ENCODE data around the gene NFATC2IP. TPM values are rescaled to one million over a fixed set of nuclear protein-coding genes. Genes with fewer than 3 reads are reported as not detected.

NFATC2IP gene
- total and polyA plus RNA-seq, 9 of the 15 experiments (the other 6 are each of a cell fraction or from before 2014, with no cell fraction given), result 15.6 to 106 (median 46.9) TPM

DNA sequence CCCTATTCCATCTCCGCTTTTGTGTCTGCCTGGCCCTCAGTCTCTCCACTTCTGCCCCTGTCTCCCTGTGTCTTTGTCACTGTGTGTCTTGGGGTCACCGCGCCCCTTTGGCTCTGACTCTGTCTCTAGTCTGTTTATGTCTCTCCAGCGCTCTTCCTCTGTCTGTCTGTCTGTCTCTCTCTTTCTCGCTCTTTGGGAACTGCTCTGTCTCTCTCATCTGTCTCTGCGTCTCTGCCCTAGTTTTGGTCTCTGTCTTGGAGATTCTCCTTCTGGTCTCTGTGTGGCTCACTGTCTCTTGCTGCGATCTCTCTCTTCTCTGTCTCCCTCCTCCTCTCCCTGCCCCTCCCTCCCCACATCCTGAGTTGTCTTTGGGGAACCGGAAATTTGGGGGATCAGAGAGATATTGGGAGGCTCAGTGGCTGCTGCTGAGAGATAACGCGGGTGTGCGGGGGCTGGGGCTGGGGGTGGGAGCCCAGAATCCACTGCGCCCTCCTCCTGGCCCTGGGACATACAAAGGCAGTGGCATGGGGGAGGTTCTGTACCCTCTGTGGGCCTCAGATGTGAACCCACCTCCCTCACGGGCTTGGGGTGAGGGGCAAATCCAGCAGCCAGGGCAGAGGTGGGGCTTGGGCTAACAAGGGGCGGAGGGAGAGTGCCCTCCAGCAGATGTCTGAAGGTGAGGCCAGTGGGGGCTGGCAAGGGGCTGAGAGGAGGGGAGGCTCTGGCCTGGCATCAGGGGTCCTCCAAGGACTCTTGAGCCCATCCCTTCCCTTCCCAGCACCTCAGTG is 58.5 kb downstream of the NFATC2IP start (continued):
- TF ChIP-seq COPS2 (conservative IDR thresholded peaks at IDR 0.05) (no peak), NFIX (CRISPR knock-in tag; IDR thresholded peaks at IDR 0.05; ENCODE audit: low read depth) (no peak), ZNF57 (CRISPR knock-in tag; IDR thresholded peaks at IDR 0.05) (no peak), EGR1 (conservative IDR thresholded peaks at IDR 0.05) (peak; percentile 98), SP1 (CRISPR knock-in tag; IDR thresholded peaks at IDR 0.05) (peak; percentile 46), RBFOX2 (IDR thresholded peaks at IDR 0.05; ENCODE audit: low read depth, low read length) (peak; percentile 70), PRMT5 (CRISPR knock-in tag; IDR thresholded peaks at IDR 0.05) (no peak), MED1 (CRISPR knock-in tag; IDR thresholded peaks at IDR 0.05; ENCODE audit: borderline replicate concordance) (no peak), ZNF316 (IDR thresholded peaks at IDR 0.05) (no peak), RBBP5 (IDR thresholded peaks at IDR 0.05; ENCODE audit: borderline replicate concordance, insufficient read depth, low read length, poor library complexity, severe bottlenecking) (no peak), HDAC2 (IDR thresholded peaks at IDR 0.05) (peak; percentile 88; the same call in 1 of the 2 replicates)
- TF ChIP-seq, protein P1, sequence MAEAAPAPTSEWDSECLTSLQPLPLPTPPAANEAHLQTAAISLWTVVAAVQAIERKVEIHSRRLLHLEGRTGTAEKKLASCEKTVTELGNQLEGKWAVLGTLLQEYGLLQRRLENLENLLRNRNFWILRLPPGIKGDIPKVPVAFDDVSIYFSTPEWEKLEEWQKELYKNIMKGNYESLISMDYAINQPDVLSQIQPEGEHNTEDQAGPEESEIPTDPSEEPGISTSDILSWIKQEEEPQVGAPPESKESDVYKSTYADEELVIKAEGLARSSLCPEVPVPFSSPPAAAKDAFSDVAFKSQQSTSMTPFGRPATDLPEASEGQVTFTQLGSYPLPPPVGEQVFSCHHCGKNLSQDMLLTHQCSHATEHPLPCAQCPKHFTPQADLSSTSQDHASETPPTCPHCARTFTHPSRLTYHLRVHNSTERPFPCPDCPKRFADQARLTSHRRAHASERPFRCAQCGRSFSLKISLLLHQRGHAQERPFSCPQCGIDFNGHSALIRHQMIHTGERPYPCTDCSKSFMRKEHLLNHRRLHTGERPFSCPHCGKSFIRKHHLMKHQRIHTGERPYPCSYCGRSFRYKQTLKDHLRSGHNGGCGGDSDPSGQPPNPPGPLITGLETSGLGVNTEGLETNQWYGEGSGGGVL (CRISPR knock-in tag; IDR thresholded peaks at IDR 0.05), result no peak
- TF ChIP-seq, protein P2, sequence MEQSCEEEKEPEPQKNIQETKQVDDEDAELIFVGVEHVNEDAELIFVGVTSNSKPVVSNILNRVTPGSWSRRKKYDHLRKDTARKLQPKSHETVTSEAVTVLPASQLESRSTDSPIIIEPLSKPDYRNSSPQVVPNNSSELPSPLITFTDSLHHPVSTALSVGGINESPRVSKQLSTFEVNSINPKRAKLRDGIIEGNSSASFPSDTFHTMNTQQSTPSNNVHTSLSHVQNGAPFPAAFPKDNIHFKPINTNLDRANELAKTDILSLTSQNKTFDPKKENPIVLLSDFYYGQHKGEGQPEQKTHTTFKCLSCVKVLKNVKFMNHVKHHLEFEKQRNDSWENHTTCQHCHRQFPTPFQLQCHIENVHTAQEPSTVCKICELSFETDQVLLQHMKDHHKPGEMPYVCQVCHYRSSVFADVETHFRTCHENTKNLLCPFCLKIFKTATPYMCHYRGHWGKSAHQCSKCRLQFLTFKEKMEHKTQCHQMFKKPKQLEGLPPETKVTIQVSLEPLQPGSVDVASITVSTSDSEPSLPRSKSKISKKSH (CRISPR knock-in tag; IDR thresholded peaks at IDR 0.05), result no peak
- TF ChIP-seq, protein P3, sequence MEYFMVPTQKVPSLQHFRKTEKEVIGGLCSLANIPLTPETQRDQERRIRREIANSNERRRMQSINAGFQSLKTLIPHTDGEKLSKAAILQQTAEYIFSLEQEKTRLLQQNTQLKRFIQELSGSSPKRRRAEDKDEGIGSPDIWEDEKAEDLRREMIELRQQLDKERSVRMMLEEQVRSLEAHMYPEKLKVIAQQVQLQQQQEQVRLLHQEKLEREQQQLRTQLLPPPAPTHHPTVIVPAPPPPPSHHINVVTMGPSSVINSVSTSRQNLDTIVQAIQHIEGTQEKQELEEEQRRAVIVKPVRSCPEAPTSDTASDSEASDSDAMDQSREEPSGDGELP (CRISPR knock-in tag; IDR thresholded peaks at IDR 0.05; ENCODE audit: borderline replicate concordance), result peak; percentile 66; the same call in 1 of the 2 replicates
- TF ChIP-seq, protein P4, sequence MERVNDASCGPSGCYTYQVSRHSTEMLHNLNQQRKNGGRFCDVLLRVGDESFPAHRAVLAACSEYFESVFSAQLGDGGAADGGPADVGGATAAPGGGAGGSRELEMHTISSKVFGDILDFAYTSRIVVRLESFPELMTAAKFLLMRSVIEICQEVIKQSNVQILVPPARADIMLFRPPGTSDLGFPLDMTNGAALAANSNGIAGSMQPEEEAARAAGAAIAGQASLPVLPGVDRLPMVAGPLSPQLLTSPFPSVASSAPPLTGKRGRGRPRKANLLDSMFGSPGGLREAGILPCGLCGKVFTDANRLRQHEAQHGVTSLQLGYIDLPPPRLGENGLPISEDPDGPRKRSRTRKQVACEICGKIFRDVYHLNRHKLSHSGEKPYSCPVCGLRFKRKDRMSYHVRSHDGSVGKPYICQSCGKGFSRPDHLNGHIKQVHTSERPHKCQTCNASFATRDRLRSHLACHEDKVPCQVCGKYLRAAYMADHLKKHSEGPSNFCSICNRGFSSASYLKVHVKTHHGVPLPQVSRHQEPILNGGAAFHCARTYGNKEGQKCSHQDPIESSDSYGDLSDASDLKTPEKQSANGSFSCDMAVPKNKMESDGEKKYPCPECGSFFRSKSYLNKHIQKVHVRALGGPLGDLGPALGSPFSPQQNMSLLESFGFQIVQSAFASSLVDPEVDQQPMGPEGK (CRISPR knock-in tag; IDR thresholded peaks at IDR 0.05; ENCODE audit: borderline replicate concordance), result no peak
- TF ChIP-seq, protein P5, sequence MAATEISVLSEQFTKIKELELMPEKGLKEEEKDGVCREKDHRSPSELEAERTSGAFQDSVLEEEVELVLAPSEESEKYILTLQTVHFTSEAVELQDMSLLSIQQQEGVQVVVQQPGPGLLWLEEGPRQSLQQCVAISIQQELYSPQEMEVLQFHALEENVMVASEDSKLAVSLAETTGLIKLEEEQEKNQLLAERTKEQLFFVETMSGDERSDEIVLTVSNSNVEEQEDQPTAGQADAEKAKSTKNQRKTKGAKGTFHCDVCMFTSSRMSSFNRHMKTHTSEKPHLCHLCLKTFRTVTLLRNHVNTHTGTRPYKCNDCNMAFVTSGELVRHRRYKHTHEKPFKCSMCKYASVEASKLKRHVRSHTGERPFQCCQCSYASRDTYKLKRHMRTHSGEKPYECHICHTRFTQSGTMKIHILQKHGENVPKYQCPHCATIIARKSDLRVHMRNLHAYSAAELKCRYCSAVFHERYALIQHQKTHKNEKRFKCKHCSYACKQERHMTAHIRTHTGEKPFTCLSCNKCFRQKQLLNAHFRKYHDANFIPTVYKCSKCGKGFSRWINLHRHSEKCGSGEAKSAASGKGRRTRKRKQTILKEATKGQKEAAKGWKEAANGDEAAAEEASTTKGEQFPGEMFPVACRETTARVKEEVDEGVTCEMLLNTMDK (IDR thresholded peaks at IDR 0.05; ENCODE audit: borderline replicate concordance, insufficient read depth, low read depth, low read length, poor library complexity, severe bottlenecking), result no peak
- TF ChIP-seq, protein P6, sequence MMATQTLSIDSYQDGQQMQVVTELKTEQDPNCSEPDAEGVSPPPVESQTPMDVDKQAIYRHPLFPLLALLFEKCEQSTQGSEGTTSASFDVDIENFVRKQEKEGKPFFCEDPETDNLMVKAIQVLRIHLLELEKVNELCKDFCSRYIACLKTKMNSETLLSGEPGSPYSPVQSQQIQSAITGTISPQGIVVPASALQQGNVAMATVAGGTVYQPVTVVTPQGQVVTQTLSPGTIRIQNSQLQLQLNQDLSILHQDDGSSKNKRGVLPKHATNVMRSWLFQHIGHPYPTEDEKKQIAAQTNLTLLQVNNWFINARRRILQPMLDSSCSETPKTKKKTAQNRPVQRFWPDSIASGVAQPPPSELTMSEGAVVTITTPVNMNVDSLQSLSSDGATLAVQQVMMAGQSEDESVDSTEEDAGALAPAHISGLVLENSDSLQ (IDR thresholded peaks at IDR 0.05), result peak; percentile 50; the same call in 1 of the 2 replicates

Measured in K562 (cell line).